ENCODE data around the gene CTTN.

The CTTN gene

GRCh38 chr11:70415191-70415590, 16.9 kb downstream of the CTTN start:
- H3K9ac ChIP-seq, result no peak overlapping the region
- no peak overlapping the region for H3K27ac ChIP-seq
- H3K27me3 ChIP-seq (ENCODE audit: insufficient read depth, low read depth), result no peaks in the 10 kb centered on the region
- H3K79me2 ChIP-seq (ENCODE audit: insufficient read depth, low read depth), result no peaks in the 10 kb centered on the region
- H3K4me3 ChIP-seq (IDR thresholded peaks at IDR 0.05; ENCODE audit: insufficient read depth, low read depth, low read length), result no peak overlapping the region
- no peak overlapping the region for H3K4me2 ChIP-seq
- no peaks in the 10 kb centered on the region for H4K20me1 ChIP-seq (ENCODE audit: insufficient read depth)
- TF ChIP-seq CTCF (conservative IDR thresholded peaks at IDR 0.05; ENCODE audit: low read depth, low read length), result no peak
- H3K36me3 ChIP-seq (ENCODE audit: insufficient read depth), result no peaks in the 10 kb centered on the region
- H2AFZ ChIP-seq (ENCODE audit: low read depth), result no peak overlapping the region
- no peaks in the 10 kb centered on the region for H3K4me1 ChIP-seq (ENCODE audit: low read depth, poor library complexity, severe bottlenecking)

- H3K4me1 ChIP-seq (ENCODE audit: low read depth, poor library complexity, severe bottlenecking), result no peaks in the 10 kb centered on the region
- H3K36me3 ChIP-seq (ENCODE audit: insufficient read depth), result no peaks in the 10 kb centered on the region
These were observed 17.5 kb downstream of the CTTN start for GRCh38 chr11:70415642-70416395.

GRCh38 chr11:70416881-70417280, 18.6 kb downstream of the CTTN start:
- Histone ChIP-seq H3K79me2 (ENCODE audit: insufficient read depth, low read depth) (no peaks in the 10 kb centered on the region), H4K20me1 (ENCODE audit: insufficient read depth) (no peaks in the 10 kb centered on the region), H3K27me3 (ENCODE audit: insufficient read depth, low read depth) (no peaks in the 10 kb centered on the region), H3K4me2 (no peak overlapping the region), H2AFZ (ENCODE audit: low read depth) (no peak overlapping the region), H3K4me3 (IDR thresholded peaks at IDR 0.05; ENCODE audit: insufficient read depth, low read depth, low read length) (no peak overlapping the region), H3K36me3 (ENCODE audit: insufficient read depth) (no peaks in the 10 kb centered on the region), H3K27ac (no peak overlapping the region), H3K4me1 (ENCODE audit: low read depth, poor library complexity, severe bottlenecking) (no peaks in the 10 kb centered on the region), H3K9ac (no peak overlapping the region)
- TF ChIP-seq CTCF (conservative IDR thresholded peaks at IDR 0.05; ENCODE audit: low read depth, low read length), result no peak

More at GRCh38 chr11:70415642-70416395, 17.5 kb downstream of the CTTN start:
- Histone ChIP-seq H4K20me1 (ENCODE audit: insufficient read depth) (no peaks in the 10 kb centered on the region), H2AFZ (ENCODE audit: low read depth) (no peak overlapping the region), H3K27ac (no peak overlapping the region), H3K27me3 (ENCODE audit: insufficient read depth, low read depth) (no peaks in the 10 kb centered on the region), H3K4me2 (no peak overlapping the region), H3K79me2 (ENCODE audit: insufficient read depth, low read depth) (no peaks in the 10 kb centered on the region), H3K4me3 (IDR thresholded peaks at IDR 0.05; ENCODE audit: insufficient read depth, low read depth, low read length) (no peak overlapping the region), H3K9ac (no peak overlapping the region)
- TF ChIP-seq CTCF (conservative IDR thresholded peaks at IDR 0.05; ENCODE audit: low read depth, low read length), result no peak

- no peak overlapping the region for H3K9ac ChIP-seq
- H4K20me1 ChIP-seq (ENCODE audit: insufficient read depth), result no peaks in the 10 kb centered on the region
These were observed 19.8 kb downstream of the CTTN start for GRCh38 chr11:70418130-70418529.

More at GRCh38 chr11:70418130-70418529, 19.8 kb downstream of the CTTN start:
- H3K4me3 ChIP-seq (IDR thresholded peaks at IDR 0.05; ENCODE audit: insufficient read depth, low read depth, low read length), result no peak overlapping the region
- H3K79me2 ChIP-seq (ENCODE audit: insufficient read depth, low read depth), result no peaks in the 10 kb centered on the region
- no peak overlapping the region for H2AFZ ChIP-seq (ENCODE audit: low read depth)
- H3K36me3 ChIP-seq (ENCODE audit: insufficient read depth), result no peaks in the 10 kb centered on the region
- no peak overlapping the region for H3K4me2 ChIP-seq
- no peak overlapping the region for H3K27ac ChIP-seq
- no peaks in the 10 kb centered on the region for H3K4me1 ChIP-seq (ENCODE audit: low read depth, poor library complexity, severe bottlenecking)
- no peaks in the 10 kb centered on the region for H3K27me3 ChIP-seq (ENCODE audit: insufficient read depth, low read depth)
- no peak for TF ChIP-seq CTCF (conservative IDR thresholded peaks at IDR 0.05; ENCODE audit: low read depth, low read length)
